GM21576 (cell line): ENCODE measurements around the gene EEF1G.
A peak's percentile ranks its signal among the peaks of the same experiment; 100 is the strongest.

Experiments
- ATAC-seq: cut with Tn5 transposase; IDR thresholded peaks from one replicate; pipeline ENCODE4 v1.9.1; 2021; ENCODE audit warnings: mild to moderate bottlenecking, moderate library complexity; ENCODE audit not compliant: unreplicated experiment

Gene EEF1G

GRCh38 chr11:62542750-62543567 is 30.7 kb downstream of the EEF1G start:
- no peak for ATAC-seq

DNA sequence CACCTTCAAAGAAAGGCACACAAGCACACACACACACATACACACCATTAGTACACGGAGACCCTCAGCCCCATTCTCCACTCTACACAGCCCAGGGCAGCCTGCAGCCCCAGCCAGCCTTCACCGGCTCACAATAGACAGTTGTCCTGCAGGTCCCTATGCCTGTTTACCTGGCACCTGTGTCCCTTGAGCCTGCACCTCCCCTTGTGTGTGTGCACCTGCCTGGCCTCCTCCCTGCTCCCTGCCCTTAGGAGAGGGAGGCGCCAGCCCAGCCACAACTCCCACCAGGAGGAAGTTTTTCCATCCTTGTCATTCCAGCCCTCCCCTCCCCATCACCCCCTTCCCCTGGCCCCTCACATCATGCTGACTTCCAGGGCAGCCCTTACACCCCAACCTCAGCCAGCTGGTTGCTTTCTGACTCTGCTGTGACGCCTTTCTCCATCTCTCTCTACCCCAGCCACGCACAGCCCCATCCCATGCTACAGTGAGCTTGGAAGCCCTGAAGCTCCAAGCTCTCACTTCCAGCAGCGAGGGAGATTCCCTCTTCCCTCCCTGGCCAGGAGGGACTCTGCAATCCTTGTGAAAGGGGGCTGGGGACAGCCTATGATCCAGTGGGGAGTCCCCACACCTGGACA is 31.5 kb downstream of the EEF1G start:
- no peak for ATAC-seq

DNA sequence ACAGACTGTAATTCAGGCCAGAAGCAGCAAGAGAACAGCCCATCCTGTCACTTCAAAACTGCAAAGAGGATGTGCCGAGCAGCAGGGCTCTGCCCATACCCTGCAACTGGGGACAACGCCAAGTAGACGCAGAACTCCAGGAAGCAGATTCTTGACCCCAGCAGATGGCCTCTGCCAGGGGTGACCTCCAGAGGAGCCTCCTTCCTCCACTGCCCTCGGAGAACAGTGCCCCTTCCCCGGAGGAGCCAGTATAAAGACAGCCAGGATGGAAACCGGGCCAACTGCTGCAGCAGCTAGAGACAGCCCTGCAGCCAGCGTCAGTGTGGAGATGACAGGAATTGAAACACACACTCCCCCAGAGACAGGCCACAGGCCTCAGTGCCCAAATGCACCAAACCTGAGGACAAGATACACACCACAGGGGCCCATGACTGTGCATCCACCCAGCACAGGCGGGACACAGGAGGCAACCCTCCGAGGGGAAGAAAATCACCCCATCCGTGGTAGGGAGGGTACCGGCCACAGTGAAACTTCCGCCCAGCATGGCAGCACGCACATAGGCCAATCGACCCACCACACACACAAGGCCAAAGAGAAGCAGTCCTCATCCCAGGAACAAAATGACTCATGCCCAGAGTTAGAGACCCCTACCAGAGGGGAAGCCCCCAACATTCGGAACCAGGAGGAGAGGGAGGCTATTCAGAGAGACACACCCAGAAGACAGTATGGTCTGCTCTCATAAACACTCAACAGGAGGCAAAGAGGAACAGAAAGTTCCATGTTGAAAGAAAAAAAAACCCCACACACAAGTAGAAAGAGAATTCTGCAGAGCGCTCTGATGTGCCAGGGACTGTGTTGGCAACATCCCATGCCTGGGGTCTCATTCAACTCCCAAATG is 32.6 kb downstream of the EEF1G start:
- peak; percentile 46 for ATAC-seq

GRCh38 chr11:62539238-62539925 is 34.3 kb downstream of the EEF1G start:
- no peak for ATAC-seq

- ATAC-seq, result no peak
These were observed 35.0 kb downstream of the EEF1G start for GRCh38 chr11:62538470-62539237.

- no peak for ATAC-seq
These were observed 37.3 kb downstream of the EEF1G start for GRCh38 chr11:62536301-62536957.

DNA sequence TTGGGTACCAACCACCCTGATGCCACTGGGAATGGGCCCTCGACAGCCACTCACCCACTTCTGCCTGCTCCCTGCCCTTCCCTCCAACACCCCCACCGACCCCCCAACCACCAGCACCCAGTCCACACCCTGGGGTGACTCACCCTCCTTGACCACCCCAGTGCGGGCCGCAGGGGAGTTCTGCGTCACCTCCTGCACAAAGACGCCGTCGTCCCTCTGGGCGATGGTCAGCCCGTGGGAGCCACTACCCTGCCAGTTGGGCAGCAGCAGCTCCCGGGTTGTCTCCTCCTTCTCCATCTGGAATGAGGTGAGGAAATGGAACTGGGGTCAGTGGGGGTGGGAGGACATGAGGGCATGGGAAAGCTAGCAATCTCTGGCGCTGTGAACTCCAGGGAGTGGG is 37.9 kb downstream of the EEF1G start:
- no peak for ATAC-seq

- ATAC-seq, result no peak
These were observed 38.7 kb downstream of the EEF1G start for GRCh38 chr11:62534779-62535545.

DNA sequence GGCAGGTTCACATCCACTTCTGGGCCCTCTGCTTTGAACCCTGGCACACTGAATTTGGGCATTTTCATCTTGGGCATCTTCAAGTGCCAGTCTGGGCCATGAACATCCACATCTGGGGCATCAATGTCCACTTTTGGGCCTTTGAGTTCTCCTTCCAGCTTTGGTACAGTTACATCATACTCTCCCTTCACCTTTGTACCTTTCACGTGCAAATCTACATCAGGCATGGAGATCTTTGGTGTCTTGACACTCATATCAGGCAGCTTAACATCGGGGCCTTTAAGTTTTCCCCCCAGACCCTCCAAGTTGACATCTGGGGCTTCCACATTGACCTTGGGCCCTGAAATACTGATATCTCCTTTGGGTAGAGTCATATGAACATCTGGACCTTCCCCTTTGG is 41.6 kb downstream of the EEF1G start:
- no peak for ATAC-seq

DNA sequence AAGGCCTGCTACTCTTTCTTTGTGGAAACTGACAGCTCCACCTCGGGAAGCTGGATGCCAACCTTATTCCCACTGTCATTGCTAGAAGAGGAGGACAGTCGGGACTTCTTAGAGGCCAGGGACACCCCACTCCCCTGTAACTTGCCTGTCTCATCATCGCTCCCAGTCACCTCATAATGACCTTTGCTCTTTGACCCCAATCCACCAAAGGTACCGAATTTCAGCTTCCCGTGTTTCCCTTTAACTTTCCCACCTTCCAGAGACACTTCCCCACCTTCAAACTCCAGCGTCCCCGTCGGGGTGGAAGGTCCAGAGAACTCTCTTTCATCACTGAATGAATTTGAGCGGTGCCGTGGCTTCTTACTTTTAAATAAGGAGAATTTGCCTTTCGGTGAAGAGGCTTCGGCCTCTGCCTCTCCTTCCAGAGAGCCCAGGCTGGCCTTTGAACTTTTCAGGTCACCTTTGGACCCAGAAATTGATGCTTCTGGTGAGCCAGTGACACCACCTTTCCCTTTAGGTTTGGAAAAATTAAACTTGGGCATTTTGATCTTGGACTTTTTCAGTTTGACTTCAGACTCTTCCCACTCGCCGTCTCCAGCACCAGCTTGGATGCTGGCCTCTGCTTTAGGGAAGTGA is 56.8 kb downstream of the EEF1G start:
- no peak for ATAC-seq

DNA sequence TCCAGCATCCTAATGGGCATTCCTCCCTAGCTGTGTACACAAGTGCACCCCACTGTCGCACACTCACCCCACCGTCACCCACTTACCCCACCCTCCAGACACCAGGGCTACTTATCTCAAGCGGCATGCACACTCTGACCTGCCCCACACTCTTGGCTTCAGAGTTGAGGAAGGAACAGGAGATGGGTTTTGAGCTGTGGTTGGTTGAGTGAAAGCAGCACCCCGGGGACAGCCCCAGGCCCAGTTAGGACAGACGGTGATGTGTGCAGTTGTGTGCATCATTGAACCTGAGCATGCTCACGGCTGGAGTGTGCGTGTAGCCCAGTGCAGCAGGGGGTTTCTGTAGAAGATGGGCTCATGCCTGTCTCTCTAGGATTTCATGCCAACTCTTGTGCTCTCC is 59.5 kb downstream of the EEF1G start:
- ATAC-seq, result no peak

- no peak for ATAC-seq
These were observed 60.1 kb downstream of the EEF1G start for GRCh38 chr11:62513626-62514025.

DNA sequence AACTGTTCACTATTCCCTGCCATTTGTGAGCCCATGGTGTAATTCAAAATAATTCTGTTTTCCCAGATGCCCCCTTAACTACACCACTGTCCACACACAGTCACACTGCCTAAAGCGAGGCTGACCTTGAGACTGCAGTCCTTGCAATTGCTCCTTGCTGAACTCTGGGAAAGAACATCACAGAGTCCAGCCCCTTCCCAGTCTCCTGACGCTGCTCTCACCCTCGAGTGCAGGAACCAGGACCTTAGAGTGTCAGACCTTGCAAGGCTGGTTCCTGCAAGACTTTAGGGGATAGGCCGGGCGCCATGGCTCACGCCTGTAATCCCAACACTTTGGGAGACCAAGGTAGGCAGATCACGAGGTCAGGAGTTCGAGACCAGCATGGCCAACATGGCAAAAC is 60.7 kb downstream of the EEF1G start:
- ATAC-seq, result no peak
